COLO668 (cell line): ENCODE measurements around the gene LPP.

Experiments
- DNase-seq: peaks from one replicate; lab custom pipeline; 2025; ENCODE audit not compliant: unreplicated experiment; lab: John Stamatoyannopoulos, UW

The LPP gene

DNA sequence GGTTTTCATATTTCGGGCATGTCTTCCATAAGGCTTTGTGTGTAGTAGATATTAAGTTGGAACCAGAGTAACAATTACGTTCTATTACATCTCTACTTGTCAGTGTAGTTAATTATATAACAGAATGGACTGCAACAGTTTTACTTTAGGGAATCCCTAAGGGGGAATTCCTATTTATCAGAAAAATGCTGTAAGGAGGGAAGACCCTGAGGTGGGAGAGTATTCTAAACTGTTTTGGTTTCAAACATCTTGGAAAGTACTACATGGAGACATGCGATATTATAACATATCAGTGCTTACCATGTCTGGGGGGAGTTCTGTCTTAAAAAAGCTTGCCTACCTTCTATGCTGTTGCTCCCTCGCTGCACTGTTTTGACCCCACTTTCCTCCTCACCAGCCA is 238.1 kb downstream of the LPP start:
- no peak for DNase-seq

DNA sequence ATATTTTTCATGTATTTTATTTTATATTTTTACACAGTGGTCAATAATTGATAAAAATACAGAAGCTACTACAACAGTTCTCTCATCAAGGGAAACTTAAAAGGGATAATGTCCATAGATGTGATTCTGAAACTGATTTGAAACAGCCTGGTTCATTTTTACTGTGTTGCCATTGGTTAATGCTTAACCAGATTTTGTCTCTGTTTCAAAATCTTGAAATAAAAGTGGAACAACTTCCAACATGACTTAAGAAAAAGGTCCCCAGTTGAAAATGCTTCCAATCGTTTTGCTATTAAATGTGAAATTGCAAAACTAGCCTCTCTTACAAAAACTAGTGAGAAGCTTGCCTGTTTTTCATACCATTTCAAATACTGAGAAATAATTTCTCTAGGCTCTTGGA is 240.7 kb downstream of the LPP start:
- DNase-seq: no peak

DNA sequence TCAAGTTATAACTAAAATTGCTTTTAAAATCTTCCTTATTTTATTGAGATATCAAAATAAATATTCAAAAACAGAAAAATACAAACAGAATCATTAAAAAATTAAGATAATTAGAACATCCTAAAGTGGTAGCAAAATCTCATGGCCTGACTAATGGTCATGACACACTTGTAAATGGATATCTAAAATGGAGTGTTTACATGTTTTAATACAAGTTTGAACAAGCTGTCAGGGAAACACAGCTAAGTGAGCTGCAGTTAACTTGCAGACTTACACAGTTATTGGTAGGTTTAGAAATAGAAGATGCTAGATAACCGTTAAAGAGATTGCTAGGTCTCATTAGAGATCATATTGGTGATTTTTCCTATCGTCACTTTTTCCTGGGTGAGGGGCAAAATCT is 242.3 kb downstream of the LPP start:
- DNase-seq: no peak

DNA sequence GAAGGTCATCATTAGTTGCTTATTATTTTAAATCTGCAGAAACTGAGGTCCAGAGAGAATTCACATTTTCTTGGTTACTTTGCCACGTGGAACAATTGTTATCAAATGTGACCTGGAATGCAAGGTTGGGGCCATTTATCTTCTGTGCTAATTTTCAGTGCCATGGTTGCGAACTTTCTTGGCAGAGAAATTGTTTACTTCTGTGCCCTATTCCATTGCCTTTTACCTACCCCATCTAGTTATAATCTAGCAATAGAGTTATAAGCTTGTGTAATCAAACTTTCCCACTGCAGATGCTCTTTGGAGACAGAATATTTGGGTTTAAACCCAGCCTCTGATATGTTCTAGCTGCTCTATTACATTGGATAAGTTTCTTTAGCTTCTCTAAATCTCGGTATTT is 242.9 kb downstream of the LPP start:
- no peak for DNase-seq

DNA sequence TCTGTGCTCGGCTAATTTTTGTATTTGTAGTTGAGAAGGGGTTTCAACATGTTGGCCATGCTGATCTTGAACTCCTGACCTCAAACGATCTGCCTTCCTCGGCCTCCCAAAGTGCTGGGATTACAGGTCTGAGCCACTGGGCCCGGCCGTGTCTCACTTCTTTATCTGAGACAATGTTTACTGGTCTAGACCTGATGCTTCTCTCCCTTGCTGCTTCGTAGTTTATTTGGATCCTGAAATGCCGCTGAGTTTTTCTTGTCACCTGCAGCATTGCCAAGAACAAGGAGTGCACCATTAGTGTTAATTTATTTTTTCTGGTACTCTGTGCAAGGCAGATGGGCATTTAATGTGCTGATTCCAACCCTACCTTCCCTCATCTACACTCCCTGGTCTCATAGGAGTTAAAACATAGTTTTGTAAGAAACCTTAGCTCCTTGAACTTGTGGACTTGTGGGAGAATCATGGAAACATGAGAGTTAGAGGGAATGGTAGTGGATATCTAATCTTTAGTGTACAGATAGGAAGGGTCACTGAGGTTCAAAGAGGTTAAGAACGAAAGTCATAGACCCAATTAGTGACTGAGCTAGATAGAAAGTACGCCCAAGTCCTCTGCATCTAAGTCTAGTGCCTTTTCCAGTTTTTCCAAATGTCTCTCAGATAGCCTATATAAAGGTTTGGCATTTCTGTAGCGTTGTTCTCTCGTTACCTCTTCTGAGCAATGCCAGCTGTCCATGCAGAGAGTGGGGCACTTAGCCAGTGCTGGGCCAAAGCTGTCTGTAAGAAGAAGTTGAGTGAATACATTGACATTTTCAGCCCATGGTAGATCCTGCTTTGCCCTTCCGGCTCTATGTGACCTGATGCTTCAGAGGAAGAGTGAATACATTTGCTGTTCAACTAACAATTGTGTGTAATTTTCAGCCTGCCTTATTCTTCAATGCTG is 244.1 kb downstream of the LPP start:
- DNase-seq: no peak

DNA sequence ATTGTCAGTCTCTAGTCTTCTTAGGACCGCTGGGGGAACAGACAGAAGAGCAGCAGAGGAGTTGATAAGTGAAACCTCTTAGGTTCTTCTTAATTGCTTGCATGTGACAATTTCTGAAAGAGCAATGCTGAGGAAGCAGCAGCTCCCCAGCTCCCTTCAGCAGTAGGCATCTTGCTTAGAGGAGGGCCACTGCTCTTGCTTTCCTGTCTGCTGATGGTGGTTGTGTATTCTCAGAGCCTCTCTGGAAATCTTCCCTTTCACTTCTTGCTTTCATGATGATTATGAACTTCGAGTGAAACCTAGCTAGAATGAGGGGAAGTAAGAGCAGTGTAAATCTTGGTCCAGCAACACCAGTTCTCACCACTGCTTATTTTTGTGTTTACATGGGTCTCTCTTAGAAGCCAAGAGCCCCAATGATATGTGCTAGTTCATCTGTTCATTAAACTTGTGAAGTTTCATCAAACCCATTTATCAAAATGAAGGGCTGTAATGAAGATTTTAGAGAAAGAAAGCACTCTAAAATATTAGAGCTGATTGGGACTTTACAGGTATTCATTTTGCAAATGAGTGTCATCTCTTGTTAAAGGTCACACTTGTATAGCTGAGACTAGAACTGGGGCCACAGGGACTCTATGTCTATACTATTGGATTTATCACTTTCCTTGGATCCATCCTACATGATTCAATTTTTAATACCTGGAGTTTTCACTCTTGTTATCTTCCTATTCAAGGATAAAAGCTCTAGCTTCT is 246.7 kb downstream of the LPP start:
- DNase-seq: no peak

DNA sequence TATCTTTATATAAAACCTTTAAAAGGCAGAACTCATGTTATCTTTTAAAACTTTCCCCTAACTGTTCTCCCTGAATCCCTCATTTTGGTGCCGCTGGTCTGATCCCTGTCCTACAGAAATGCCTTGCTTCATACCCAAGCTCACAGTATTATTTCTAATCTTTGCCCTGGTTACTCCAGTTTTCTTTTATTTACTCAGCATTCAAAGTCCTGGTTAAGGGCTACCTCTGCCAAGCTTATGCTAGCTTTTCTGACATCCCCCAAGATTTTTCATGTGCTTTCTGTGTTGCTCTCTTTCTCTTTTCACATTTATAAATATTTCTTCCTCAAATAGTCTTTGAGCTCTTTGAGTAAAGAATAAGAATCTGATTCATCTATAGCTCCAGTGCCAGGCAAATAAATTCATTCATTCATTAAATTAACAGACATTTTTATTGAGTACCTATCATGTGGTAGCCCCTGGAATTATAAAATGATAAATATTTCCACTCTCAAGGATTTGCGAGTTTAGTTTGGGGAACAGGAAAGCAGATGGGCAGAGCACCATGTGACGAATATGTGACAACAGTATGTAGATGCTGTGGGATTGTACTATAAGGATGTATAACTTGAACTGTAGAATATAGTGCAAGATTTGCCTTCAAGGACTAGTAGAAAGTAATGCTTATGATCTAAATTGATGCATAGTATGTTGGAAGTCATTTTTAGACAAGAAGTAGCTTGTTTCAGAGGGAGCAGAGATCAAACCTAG is 247.5 kb downstream of the LPP start:
- DNase-seq: no peak

DNA sequence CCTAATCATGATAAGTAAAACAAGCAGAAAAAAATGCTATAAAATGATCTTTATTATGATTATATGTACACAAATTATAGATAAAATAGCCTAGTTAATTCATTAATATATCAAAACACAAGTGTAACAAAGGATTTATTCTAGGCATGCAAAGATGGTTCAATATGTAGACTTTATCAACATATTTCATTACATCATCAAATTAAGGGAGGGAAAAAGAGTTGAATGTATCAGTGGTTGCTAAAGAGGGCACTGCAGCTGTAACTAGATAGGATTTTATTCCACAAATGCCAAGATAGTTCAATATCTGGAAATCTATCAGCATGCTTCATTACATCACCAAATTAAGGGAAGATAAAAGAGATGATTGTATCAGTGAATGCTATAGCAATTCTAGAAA is 248.3 kb downstream of the LPP start:
- no peak for DNase-seq

DNA sequence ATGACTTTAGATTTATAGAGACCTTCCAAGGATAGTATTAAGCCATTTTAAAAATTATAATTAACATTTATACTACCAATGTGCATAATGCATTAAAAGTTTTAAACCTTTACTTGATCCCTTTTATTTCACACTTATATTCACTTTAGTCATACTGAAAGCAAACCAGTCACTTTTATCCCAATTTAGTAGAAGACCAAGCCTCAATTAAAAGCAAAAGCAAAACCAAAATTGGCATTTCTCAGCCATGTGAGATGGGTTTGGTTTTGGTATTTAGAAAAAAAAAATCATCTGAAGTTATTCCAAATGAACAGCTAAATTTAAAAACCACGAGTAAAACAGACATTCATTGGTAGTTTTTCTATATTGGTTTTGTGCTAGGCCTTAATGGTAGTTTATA is 249.4 kb downstream of the LPP start:
- DNase-seq: no peak

DNA sequence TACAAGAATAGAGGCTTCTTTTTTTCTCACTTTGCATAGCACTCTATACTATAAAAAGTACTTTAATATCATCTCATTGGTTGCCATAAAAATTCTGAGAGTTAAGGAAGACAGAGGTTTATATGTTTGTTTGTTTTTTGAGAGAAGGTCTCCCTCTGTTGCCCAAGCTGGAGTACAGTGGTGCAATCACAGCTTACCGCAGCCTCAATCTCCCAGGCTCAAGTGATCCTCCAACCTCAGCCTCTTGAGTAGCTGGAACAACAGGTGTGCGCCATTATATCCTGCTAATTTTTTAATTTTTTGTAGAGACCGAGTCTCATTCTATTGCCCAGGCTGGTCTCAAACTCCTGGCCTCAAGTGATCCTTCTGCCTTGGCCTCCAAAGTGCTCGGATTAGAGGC is 250.2 kb downstream of the LPP start:
- no peak for DNase-seq

DNA sequence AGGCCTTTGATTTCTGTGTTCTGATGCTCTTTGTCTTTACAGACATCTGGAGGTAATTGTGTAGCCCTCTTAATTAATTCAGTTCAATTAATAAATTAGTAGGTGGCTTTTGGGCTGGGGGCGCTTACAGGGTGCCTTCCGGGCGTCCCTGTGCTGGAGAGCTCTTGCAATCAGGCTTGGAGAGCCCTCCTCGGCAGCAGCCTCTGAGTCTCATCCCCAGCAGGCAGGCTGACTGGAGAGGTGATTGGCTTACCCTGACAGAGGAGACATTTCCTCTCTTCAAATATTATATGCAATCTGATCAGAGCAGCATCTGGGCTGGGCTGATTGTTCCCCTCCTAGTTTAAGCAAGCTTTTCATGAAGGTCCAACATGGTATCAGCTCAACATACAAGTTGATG is 250.7 kb downstream of the LPP start:
- no peak for DNase-seq

DNA sequence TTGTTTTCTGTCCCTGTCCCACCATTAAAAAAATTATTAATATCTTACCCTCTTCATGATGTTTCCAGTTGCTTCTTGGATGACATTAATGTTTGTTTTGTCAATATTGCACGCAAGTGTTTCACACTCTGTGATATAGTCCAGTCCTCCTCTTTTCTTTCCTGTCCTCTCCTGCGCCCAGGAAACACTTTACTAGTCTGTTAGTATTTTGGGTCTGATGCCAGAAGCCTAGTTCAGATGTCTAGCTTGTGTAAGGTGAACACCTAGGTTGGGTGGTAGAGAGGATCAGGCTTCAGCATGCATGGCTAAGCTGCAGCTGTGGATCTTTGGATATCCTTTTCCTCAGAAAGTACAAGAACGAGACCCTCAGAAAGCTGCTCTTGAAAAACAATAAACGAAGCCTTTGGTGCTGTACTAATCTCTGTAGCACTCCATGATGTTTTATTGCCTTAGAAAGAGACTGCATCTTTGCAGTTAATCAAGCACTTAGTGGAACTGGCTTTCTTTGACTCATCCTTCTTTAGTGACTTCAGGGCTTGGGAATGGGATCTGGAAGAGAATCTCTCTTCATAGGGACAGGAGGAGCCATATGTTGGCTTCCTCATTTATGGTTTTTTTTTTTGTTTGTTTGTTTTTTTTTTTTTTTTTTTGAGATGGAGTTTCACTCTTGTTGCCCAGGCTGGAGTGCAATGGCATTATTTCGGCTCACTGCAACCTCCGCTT is 253.4 kb downstream of the LPP start:
- DNase-seq: no peak

DNA sequence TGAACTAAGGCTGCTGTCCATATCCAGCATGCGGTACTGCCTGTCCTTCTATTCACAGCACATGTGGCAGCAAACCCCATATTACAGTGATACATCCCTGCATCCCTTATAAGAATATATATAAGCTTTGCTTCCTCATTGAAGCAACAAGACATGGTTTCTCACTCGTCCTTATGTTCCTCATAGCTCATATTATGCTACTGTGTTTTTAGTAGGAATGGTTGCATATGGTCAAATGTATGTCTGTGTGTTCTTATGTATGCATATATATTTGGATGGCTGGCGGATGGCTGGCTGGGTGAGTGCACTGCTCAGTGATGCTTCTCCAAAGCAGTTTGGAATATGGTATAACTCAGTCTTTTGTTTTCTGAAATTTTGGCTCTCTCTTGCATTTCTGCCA is 254.9 kb downstream of the LPP start:
- no peak for DNase-seq

DNA sequence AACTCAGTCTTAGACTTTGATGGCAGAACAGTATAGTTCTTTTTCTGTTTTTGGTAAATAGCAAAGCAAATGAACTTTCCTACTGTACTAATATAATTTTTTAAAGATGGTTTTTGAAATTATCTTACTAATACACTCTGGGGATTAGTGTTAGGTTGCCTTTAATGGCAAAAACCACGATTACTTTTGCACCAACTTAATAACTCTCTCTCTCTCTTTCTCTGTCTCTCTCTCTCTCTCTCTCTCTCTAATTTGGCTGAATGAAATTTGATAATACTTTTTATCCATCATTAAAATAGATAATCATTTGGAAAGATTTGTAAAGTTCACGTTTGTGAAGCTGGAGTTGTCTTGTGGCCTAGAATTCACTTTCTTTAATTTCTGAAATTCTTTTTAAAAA is 257.8 kb downstream of the LPP start:
- no peak for DNase-seq

DNA sequence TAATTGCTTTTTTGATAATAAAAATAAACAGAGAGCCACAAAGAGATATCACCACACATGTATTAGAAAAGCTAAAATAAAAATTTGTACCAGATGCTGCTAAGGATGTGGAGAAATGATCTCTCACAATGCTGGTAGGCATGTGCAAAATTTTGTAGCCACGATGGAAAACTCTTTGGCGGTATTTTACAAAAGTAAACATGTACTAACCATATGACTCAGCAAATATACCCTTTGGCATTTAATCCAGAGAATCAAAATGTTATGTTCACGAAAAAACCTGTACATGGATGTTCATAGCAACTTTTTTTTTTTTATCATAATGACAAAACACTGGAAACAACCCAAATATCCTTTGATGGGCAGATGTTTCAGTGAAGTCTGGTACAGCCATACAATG is 261.2 kb downstream of the LPP start:
- no peak for DNase-seq

DNA sequence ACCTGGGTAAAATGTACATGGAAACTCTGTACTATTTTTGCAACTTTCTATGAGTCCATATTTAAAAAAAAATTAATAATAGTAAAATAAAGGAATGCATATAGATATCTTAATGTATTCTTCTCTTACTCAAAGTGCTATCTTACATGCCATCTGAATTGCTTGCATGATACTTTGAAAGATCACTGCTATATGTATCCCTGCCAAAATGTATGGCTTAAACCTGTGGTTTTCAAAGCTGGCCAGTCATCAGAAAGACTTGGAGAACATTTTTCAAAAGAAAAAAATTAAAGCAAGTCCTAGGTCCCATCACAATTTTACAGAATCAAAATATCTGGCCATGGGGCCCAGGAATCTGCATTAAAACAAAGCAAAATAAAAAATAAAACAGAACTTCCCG is 262.1 kb downstream of the LPP start:
- no peak for DNase-seq

DNA sequence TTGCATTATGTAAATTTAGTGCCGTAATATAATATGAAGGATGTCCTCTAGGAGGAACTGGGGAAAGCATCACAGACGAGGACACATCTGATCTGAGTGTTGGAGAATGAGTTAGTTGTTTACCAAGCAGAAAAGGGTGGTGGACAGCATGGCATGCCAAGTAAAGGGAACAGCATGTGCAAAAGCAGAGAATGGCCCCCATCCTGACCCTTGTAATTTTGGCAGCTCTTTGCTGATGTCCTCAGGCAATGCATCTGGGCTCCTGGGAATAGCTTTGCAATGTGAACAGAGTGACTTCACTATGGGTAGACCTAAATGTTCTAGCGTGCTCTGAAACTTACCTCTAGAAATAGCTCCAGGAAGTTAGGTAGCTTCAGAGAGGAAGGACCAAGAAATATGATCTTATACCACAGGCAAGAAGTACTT is 263.3 kb downstream of the LPP start:
- DNase-seq: no peak

DNA sequence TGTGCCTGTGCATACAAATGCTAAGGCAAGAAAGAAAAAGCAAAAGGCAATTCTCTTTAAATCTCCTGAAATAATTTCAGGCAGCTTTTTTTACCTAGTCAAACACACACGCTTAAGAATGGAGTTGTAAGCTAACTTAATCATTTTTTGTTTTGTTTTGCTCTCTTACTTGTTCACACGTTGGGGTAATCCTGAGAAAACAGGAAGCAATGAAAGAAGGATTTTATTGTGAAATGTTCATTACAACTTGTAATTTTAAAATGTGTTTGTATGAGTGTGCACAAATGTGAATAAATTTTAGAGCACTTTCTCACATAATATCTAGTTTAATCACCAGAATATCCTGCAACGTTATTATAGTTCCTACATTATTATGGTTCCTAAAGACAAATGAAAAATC is 263.8 kb downstream of the LPP start:
- no peak for DNase-seq

DNA sequence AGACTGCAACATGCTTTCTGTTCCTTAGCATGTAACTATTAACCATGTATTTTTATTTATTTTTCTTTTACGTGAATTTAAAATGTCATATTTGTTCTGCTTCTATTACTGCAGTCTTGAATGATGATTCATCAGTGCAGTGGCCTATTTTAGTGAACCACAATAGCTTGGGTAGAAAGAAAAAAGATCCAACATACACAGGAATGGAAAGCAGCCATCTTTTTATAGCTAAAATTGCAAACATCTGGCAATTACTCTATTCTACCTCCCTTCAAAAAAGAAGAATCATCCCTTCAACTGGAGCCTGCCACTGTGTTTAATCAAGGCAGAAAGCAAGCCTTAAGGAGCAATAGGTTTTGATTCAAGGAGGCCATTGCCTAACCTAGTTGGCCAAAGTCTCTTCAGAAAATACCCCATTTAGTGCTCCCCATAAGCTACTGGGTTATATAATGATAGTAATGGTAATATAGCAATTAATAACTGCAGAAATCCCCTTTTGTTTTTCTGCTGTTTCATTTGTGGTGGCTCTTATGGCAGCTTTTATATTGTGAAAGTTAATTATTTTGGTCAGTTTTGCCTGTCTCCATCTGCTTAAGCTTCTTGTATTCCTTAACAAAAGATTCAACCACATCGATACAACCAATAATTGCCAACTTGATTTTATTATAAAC is 267.3 kb downstream of the LPP start:
- DNase-seq: no peak

DNA sequence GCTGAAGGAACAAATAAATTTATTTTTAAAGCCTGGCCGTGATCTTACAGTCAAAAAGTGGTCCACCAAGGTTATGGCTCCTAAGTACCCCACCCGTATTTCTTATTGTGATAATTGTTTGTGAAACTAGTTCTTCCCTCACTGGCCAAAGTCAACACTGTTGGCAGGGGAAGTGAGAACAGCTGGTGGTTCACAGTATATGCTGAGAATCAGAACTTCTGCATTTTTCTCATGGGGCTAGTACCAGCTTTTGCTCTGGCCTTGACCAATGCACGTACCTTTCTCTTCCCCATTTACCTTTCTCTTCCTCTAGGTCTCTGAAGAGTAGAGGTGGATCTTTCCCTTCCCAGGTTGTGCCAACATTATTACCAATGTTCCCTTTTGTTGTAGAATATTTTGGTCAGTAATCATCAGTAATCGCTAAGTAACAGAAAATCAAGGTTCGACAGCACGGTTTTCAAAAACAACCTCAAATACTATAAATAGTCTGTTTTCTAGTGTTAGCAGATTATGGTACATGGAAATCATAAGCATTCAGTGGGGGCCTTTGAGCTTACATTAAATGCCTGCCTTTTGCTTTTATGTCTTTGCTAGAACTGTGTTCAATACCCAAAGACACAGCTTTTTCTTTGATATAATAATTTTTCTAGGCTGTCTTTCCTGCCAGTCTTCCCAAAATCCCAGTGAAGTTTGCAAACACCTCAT is 268.0 kb downstream of the LPP start:
- DNase-seq: no peak
